Measurements from ENCODE around the gene CAMSAP2. TPM values are rescaled to one million over a fixed set of nuclear protein-coding genes. Genes with fewer than 3 reads are reported as not detected.

Gene CAMSAP2
- total RNA-seq, 1 experiment from 2014 or later, result 20.7 TPM

- H3K9me3 Mint-ChIP-seq, result no peaks in the 10 kb centered on the region
- no peak for TF ChIP-seq ZNF232 (CRISPR knock-in tag; IDR thresholded peaks at IDR 0.05)
- no peak for TF ChIP-seq ZMAT4 (CRISPR knock-in tag; IDR thresholded peaks at IDR 0.05)
- TF ChIP-seq ZNF423 (CRISPR knock-in tag; IDR thresholded peaks at IDR 0.05), result no peak
- TF ChIP-seq SMAD3 (CRISPR knock-in tag; IDR thresholded peaks at IDR 0.05; ENCODE audit: borderline replicate concordance), result no peak
- TF ChIP-seq GRHL2 (CRISPR knock-in tag; IDR thresholded peaks at IDR 0.05; ENCODE audit: insufficient replicate concordance, severe bottlenecking), result no peak
- H3K27me3 Mint-ChIP-seq (ENCODE audit: low read depth), result peaks cover 25% of the 10 kb centered on the region
- H3K4me3 Mint-ChIP-seq, result no peak overlapping the region
- H3K36me3 Mint-ChIP-seq, result no peaks in the 10 kb centered on the region
- DNase-seq (ENCODE audit: low spot score), result no peak
- ATAC-seq, result no peak
- ChIA-PET POLR2A (no interaction called here), CTCF (interaction anchor here (1.3 kb wide), 1 partner anchor 19 kb away, joined by 3 read pairs; no protein-coding TSS in a partner anchor)
- H3K4me1 Mint-ChIP-seq, result peaks cover 7% of the 10 kb centered on the region
- no peak overlapping the region for H3K27ac Mint-ChIP-seq
Observed at GRCh38 chr1:200869376-200869752, 130.7 kb downstream of the CAMSAP2 start.

- CTCF ChIA-PET, result interaction anchor here (1.3 kb wide), 1 partner anchor 19 kb away, joined by 3 read pairs; no protein-coding TSS in a partner anchor
- no peaks in the 10 kb centered on the region for H3K36me3 Mint-ChIP-seq
- H3K27ac Mint-ChIP-seq, result no peak overlapping the region
- H3K4me1 Mint-ChIP-seq, result peaks cover 12% of the 10 kb centered on the region
- no peak for ATAC-seq
- POLR2A ChIA-PET, result no interaction called here
- no peak for DNase-seq (ENCODE audit: low spot score)
- H3K27me3 Mint-ChIP-seq (ENCODE audit: low read depth), result peaks cover 30% of the 10 kb centered on the region
- no peak overlapping the region for H3K4me3 Mint-ChIP-seq
- TF ChIP-seq AFF4 (CRISPR knock-in tag; IDR thresholded peaks at IDR 0.05; ENCODE audit: borderline replicate concordance) (no peak), OVOL2 (CRISPR knock-in tag; IDR thresholded peaks at IDR 0.05; ENCODE audit: borderline replicate concordance) (no peak), USF2 (CRISPR knock-in tag; IDR thresholded peaks at IDR 0.05) (no peak), SP1 (CRISPR knock-in tag; conservative IDR thresholded peaks at IDR 0.05) (no peak), MXD4 (CRISPR knock-in tag; IDR thresholded peaks at IDR 0.05; ENCODE audit: borderline replicate concordance) (no peak), ATF3 (CRISPR knock-in tag; conservative IDR thresholded peaks at IDR 0.05) (no peak)
- no peaks in the 10 kb centered on the region for H3K9me3 Mint-ChIP-seq
Observed at GRCh38 chr1:200869753-200870391, 131.2 kb downstream of the CAMSAP2 start.

- peaks cover 20% of the 10 kb centered on the region for H3K4me1 Mint-ChIP-seq
- DNase-seq (ENCODE audit: low spot score) (no peak), ATAC-seq (no peak)
- H3K9me3 Mint-ChIP-seq, result no peaks in the 10 kb centered on the region
- H3K36me3 Mint-ChIP-seq, result no peaks in the 10 kb centered on the region
- ChIA-PET CTCF (interaction anchor here (1.1 to 2.2 kb wide), 9 partner anchors 16 to 350 kb away, joined by 3 to 19 read pairs (median 7); no protein-coding TSS in a partner anchor), POLR2A (interaction anchor here (0.5 kb wide), 1 partner anchor 118 kb away, joined by 3 read pairs; no protein-coding TSS in a partner anchor)
- H3K27ac Mint-ChIP-seq, result no peak within 1 kb of the TSS
- peak within 1 kb of the TSS; percentile 54 for H3K4me3 Mint-ChIP-seq
- peaks cover 42% of the 10 kb centered on the region for H3K27me3 Mint-ChIP-seq (ENCODE audit: low read depth)
- TF ChIP-seq CREB1 (CRISPR knock-in tag; IDR thresholded peaks at IDR 0.05) (no peak), HMGXB4 (CRISPR knock-in tag; IDR thresholded peaks at IDR 0.05) (no peak), USF1 (CRISPR knock-in tag; IDR thresholded peaks at IDR 0.05) (no peak), ZNF121 (CRISPR knock-in tag; IDR thresholded peaks at IDR 0.05) (no peak), CDX4 (CRISPR knock-in tag; IDR thresholded peaks at IDR 0.05; ENCODE audit: borderline replicate concordance) (no peak), NR3C1 (CRISPR knock-in tag; conservative IDR thresholded peaks at IDR 0.05; ENCODE audit: low read depth) (no peak), NFATC4 (CRISPR knock-in tag; IDR thresholded peaks at IDR 0.05) (no peak), NFYB (CRISPR knock-in tag; conservative IDR thresholded peaks at IDR 0.05; ENCODE audit: low read depth) (no peak), ZNF512 (CRISPR knock-in tag; IDR thresholded peaks at IDR 0.05; ENCODE audit: borderline replicate concordance) (no peak), ZNF416 (CRISPR knock-in tag; IDR thresholded peaks at IDR 0.05) (no peak)
Observed at GRCh38 chr1:200872446-200873115, 133.9 kb downstream of the CAMSAP2 start, which contains the start of gene GPR25. GPR25 (plus strand) TSS chr1:200872981; CDS start chr1:200873038, 57 bp downstream.
